NOMO-1 (cell line): Measurements from ENCODE around the gene DHPS.

Experiments
- DNase-seq, 2 experiments: peaks; one replicate each; lab custom pipeline; 2025; ENCODE audit not compliant: unreplicated experiment in 2 of 2; lab: John Stamatoyannopoulos, UW

Gene DHPS

DNA sequence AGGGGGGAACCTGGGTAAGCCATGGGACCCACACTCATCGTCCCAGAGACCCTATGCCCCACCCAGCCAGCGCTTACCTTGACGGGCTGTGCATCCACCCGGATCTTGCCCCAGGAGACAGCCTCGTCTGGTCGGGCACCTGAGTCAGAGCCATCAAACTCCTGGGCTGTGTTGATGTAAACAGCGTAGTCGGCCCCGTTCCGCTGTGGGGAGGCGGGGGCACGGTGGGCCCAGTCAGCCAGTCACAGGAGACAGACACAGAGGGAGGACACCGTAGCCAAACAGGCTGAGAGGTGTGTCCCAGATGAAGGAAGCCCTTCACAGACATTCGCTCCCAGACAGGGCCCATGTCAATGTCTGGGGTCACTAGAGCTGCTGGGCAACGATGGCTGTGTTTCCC, 5.7 kb downstream of the DHPS start:
- no peak for DNase-seq

DNA sequence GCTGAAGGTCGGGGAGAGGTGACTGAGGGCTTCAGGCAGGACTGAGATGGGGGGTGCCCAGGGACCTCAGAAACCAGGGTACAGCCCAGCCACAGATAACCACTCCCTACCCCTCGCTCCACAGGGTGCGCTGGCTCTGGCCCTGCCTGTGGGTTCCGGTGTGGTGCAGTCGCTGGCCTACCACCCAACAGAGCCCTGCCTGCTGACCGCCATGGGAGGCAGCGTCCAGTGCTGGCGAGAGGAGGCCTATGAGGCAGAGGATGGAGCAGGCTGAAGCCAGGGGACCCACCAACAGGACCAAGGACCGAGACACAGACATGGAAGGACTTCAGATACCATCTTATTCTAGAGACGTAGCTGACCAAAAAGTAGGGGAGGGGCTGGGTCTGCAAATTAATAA, 6.3 kb downstream of the DHPS start:
- no peak for DNase-seq

DNA sequence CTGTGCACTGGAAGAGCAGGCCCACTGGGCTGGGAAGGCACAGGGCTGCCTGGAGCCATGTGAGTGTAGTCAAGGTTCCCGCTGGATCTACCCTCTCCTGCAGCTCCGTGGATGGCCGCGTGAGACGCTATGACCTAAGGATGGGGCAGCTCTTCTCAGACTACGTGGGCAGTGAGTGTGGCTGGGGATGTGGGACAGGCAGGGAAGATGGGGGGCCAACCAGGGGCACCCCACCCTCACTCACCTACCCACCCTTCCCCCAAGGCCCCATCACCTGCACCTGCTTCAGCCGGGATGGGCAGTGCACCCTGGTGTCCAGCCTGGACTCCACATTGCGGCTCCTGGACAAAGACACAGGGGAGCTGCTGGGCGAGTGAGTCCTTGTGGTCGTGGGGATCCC, 8.9 kb downstream of the DHPS start:
- no peak for DNase-seq

DNA sequence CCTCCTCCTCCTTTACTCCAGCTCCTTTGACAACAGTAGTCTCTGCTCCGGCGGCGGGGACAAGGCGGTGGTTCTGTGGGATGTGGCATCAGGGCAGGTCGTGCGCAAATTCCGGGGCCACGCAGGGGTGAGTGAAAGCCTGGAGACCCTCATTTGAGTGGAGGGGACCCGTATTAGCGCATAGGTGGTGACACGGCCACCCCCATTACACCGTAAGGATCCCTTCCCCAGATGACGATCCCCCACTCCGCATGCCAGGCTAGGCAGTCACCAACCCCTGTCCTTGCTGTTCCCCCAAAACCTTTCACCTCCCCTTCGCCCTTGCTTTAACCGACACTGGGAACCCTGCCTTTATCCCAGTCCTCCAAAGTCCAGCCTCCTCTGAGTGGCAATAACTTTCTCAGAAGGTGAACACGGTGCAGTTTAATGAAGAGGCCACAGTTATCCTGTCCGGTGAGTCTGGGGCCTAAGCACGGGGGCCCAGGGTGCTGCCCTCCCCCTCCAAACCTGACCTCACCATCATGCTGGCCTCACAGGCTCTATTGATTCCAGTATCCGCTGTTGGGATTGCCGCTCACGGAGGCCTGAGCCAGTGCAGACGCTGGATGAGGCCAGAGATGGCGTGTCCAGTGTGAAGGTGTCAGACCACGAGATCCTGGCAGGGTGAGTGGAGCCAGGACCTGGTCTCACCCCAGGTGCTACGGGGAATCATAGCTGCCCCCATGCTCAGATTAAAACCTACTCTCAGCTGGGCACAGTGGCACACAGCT, 11.3 kb downstream of the DHPS start:
- DNase-seq: no peak

DNA sequence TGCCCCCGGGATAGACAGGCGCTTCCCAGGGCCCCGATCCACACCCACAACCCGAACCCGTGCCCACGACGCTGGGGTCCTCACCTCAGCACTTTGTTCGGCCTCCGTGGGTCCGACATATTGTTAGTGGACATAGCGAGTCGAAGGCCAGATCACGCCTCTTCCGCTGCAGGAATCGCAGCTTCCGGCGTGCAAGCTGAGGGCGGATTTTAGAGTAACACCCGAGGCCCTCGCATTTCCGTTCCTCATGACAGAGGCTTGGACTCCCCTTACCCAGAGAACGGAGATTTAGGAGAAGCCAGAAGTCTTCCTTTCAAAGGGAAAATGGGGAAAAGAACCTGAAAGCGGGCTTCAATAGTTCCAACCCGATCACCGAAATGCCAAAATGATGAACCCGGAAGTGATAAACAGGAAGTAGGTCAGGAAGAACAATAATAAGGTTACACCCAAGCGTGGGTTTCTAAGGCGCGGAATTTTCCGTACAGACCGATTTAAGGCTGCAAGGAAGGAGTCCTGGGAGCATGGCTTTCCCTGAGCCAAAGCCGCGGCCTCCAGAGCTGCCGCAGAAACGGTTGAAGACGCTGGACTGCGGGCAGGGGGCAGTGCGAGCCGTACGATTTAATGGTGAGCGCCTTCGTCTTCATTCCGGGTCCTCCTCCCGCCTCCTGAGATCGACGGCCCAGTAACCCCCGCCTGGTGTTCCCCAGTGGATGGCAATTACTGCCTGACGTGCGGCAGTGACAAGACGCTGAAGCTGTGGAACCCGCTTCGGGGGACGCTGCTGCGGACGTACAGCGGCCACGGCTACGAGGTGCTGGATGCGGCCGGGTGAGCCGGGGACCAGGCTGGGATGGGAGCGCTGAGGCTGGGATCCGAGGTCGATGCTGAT, 12.2 kb downstream of the DHPS start:
- DNase-seq: peak; percentile 66 to 69

DNA sequence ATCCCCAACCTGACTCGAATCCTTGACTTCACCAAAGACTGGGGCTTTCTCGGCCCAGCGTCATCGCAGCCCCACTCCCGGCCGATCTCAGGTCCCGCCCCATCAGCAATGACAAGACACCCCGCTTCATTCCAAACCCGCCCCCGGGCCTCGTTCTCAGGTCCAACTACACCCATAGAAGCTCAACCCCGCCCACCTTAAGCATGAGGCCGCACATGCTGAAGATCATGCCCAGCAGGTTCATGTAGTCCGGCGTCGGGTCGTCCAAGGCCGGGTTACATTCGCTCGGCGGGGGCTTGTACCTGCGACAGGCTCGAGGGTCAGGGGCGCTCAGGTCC, 12.8 kb downstream of the DHPS start:
- DNase-seq: no peak

DNA sequence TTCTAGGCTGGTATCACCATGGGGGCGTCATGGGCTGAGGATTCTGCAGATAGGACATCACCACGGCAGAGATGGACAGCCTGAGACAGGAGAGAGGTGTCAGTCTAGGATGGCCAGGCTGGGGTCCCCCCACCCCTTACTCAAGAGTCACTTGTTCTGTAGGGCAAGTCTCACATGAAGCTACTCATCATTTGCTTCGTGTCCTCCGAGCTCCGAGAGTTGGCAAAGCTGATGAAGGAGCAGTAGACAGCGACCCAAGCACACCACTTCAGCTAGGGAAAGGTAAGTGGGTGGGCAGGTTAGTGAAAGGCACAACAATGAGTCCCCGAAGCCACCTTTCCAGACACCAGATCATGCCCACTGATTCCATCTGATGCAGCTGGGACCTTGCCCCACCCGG, 13.3 kb downstream of the DHPS start:
- no peak for DNase-seq

DNA sequence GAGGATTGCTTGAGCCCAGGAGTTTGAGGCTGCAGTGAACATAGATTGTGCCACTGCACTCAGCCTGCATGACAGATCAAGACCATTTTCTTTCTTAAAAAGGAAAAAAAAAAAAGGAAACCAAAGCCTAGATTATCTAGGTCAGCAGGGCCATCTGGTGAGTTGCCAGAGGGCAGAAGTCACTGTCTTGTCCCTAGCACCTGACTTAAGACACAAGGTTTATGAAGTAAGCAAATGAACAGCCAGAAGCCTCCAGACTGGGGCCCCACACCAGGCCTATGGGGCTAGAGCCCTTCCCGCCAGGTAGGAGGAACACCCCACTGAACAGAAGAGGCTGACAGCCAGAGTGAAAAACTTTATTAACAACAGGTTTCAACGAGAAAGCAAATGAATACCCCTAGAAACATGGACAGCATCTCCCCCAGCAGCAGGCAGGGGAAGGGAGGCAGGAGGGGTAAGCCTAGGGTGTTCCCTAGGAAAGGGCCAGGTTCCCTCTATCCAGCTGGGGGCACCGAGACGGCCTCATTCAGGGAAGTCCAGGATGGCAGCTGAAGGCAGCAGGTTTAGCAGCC, 13.9 kb downstream of the DHPS start:
- no peak for DNase-seq

DNA sequence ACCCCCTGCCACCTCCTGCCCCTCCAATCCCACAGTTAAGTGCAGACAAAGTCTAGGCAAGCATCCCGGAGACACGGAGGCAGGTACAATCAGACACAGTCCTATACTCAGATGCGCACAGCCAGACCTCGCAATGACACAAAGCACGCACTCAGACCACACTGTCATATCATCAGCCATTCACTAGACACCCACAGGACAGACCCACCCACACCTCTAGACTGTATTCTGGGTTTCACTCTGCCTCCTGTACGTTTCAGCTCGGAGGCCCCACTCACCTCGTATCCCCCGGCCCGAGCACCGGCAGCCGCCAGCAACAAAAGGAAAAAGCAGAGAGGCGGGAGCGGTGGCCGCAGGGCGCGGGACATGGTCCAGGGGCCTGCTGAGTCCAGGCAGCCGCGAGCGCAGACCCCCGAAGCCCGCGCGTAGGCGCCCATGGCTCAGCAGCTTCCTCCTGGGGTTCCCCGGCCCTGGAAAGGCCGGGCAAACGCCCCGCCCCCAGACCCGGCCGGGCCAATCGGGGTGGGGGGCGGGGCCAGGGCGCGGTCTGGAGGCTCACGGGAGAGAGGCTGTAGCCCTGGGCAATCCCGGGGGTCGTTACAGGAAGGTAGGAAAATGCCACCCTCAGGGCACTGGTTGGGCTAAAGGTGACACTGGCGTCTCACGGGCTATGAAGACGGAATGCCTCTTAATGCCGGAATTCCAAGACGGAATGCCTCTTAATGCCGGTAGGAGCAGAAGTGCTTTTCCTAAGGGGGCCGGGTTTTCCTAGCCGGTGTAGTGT, 15.2 kb downstream of the DHPS start, which contains the start of the genes MAN2B1 and WDR83:
MAN2B1 (minus strand) TSS at position 478 of the 784 bp plus-strand sequence; CDS start at position 437, 41 bp downstream.
WDR83 (plus strand) TSS at position 543 of the 784 bp plus-strand sequence. CDS start 2,984 bp downstream, outside the sequence.
- DNase-seq: peak; percentile 68 to 83

DNA sequence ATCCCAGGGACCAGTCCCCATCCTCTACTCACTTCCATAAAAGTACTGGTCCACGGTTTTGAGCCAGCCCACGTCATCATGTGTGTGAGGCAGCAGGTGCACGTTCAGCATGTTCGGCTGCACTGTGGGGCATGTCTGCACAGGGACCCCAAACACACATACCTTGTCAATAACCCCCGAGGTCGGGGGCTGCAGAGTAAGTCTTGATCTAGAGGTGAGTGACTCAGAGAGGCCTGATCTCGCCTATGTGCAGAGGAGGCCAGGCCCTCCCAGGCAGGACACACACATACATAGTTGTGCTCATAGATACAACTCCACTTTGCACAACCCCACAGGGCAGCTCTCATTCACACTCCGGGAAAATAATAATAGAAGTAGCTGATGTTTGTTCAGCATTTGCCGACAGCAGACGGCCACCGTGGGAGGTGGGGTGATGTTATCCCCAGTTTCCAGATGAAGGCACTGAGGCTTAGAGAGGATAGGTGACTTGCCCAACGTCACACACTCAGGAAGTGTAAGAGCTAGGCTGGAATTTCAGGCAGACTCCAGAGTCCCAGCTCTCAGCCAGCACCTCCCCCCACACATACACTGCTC, 15.9 kb downstream of the DHPS start:
- DNase-seq: no peak

DNA sequence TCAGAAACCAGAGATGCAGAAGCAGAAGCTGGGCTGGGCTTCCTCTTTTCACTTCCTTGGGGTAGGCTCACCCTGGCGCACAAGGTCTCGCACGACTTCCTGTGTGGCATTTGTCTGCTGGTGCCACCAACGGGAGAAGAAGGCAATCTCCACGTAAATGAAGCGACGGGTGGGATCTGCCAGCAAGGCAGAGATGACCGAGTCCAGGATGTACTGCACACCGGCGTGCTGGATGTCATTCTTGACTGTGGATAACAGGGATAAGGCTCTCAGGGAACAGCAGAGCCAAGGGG, 16.5 kb downstream of the DHPS start:
- peak; percentile 95 for DNase-seq

DNA sequence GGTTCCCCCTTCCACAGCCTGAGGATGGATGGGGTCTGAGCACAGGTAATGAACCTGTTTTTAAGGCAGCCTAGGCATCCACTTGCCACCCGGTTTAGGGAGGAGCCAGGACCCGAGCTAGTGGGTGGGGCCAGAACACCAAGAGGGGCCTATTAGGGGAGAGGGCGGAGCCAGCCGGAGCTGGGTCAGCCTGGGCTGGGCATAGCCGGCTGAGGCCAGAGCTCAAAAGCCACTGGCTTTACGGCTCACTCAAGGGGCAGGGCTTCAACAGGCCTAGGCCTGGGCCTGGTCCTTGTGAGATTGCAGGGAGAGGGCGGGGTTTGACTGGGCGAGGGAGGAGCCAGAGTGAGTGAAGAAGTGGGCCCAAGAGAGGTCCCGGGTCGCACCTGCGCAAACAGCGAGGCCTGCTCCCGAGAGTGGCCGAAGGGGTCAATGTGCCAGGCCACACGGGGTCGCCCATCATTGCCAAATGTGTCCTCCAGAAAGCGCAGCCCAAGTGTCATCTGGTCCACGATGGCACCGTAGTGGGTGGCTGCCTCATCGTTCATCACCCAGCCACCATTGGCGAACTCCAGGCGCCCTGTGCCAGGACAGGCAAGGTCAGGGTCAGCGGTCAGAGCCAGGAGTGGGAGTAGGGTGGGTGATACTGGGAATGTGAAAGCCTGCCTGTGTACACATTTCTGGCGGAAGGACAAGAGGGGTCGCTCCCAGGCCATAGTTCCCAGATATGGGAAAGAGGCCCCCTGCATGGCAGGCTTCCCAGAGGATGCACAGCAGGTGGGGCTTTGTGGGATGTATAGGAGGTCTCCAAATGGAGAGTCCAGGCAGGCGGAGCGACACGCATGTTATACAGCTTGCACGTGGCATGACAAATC, 17.0 kb downstream of the DHPS start:
- no peak for DNase-seq

DNA sequence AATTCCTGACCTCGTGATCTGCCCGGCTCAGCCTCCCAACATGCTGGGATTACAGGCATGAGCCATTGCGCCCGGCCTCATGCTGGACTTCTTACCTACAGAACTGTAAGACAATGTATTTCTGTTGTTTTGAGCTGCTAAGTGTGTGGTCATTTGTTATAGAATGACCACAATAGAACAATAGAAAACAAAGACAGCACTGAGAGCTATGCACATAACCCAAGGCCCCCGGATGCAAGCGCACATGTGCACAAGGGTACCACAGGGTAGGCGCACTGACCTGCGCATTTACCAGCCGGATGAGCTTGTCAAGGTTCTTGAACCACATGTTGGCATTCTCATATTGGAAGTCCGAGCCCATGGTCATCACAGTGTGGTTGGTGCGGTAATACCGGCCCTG, 20.7 kb downstream of the DHPS start:
- no peak for DNase-seq

DNA sequence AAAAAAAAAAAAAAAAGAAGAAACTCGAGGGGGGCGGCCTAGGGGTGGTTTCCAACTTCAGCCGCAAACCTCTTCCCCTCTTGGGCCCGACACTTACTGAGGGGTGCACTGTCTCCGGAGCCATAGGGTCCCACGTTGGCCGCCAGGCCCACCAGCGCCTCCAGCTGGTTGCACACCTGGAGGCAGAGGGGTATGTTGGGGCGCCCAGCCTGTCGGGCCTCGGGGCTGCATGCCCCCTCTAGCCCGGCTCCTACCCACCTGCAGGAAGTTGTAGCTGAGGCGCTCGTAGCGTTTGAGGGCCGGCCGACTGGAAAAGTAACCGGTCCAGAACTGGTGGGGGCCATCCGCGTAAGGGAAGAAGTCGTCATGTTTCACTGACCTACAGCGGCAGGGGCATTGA, 23.7 kb downstream of the DHPS start:
- no peak for DNase-seq

DNA sequence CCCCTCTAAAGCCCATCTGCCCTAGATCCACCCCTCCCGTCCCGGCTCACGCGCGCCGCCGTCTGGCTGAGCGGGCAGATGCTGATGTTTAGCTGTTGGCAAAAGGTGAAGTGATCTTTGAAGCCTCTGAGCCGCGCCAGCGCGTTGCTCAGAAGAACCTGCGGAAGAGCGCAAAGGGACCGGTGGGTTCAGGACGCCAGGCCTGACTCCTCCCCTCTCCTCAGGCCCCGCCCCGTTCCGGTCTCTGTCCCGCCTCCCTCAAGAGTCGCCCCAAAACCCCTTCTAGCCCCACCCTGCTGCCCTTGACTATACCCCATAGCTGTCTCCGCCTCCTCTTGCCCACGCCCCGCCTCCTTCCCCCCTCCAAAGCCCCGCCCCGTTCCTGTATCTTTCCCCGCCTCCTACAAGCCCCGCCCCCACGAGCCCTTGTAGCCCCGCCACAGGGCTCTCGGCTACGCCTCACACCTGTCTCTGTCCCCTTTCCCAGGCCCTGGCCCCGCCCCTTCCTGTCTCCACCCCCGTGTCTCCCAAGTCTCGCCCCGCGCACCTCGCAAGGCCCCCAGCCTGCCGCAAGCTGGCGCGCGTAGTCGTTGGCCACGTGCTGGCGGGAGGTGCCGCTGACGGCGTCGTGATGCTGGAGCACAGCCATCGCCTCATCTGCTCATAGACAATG, 24.6 kb downstream of the DHPS start:
- no peak for DNase-seq

DNA sequence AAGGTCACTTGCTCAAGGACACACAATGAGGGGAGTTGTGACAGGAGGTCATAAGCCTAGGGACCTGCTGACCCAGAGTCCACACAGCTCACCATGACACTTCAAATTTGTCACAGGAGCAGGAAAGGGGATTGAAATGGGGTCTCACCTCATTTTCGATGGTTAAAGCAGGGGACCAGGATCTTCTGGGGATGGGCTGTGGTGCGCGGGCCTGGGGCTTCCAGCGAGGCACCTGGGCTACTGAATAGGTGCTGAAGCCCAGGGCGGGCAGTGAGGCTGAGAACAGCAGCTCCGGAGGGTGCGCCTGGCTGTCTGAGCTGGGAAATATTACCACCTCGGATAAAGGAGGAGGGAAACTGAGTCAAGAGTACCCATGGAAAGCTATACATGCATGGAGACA, 26.1 kb downstream of the DHPS start:
- DNase-seq: no peak

DNA sequence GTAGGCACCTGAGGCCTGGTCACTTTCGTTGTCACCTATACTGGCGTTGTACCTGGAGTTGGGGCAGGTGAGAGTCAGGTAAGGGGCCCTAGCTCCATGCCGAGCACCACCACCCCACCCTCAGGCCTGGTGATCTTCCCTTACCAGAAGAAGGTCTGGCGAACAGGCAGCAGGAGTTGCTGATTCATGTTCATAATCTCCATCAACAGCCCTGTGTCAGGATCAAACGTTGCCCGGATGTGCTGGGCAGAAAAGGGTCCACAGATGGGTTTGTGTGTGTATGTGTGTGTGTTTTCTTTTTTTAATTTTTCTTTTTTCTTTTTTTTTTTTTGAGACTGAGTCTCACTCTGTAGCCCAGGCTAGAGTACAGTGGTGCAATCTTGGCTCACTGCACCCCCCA, 29.5 kb downstream of the DHPS start:
- no peak for DNase-seq

DNA sequence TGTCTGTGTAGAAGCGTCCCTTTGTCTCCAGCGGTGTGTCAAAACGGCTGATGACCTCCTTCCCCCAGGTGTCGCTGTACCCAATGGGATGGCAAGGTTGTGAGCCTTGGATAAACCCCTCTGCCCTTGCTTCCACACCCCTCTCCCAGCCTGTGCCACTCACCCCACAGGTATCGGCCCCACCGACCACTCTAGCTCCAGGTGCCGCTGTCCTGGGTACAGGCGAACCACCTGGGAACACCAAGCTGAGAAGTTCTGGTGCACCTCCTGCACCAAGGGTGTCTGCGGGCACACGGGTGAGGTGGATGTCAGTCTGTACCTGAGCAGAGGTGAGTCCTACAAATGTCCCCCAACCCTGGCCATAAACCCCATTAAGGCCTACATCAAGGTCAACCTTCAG, 31.7 kb downstream of the DHPS start:
- DNase-seq: no peak

DNA sequence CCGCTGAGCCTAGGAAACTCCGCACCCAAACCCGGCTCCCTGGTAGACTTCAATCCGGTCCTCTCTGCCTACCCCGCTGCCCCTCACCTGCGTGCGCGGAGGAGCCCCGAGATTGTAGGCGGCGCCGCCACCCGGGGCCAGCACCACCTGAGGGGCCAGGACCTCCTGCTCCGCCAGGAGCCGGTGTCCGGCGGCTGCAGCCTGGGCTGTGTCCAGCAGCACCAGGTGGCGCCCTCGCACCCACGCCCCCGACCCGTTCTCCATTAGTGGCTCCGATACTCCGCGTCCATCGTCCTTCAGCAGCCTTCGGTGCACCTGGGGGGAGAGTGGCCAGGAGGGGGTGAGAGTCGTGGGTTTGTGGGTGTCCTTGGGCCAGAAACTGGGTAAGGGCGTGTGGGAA, 33.6 kb downstream of the DHPS start:
- DNase-seq: no peak
